ENCODE data around the gene TNFSF11.

The TNFSF11 gene

GRCh38 chr13:42656958-42657357, 83.0 kb downstream of the TNFSF11 start:
- no peak for TF ChIP-seq CTCF (conservative IDR thresholded peaks at IDR 0.05)
- no peak for TF ChIP-seq ZFX (IDR thresholded peaks at IDR 0.05)
- H3K27ac ChIP-seq = no peak overlapping the region

All from C4-2B (cell line).